Adrenal gland (tissue), 12 donors: ENCODE measurements around the gene KIR3DL1. TPM values are rescaled to one million over a fixed set of nuclear protein-coding genes. Genes with fewer than 3 reads are reported as not detected.
A peak's percentile ranks its signal among the peaks of the same experiment; 100 is the strongest.
"Not testable (repeated sequence)": the region's sequence is repeated elsewhere in the genome, so short reads cannot be mapped to it uniquely, and the experiment has no call there.

ENCODE experiments used
- DNase-seq, 7 donors: peaks; one replicate each; pipeline ENCODE4 v3.0.0-alpha.2; 2019 to 2020
- H3K27ac ChIP-seq, 5 donors: fragments of 200-600 bp; sonication (generic) in 4 of 5; 1 replicate in 3 of 5; 2 replicates in 2 of 5; pipeline versions ENCODE4 v1.5.1 to v1.8.0; 2016 to 2020; ENCODE audit warnings: mild to moderate bottlenecking in 1 of 5
- H3K27me3 ChIP-seq: fragments of 200-600 bp; 2 replicates; pipeline ENCODE4 v1.8.0; 2021
- H3K36me3 ChIP-seq, 2 donors: fragments of 200-600 bp; replicated peaks in 1 of 2; 1 replicate in 1 of 2; 2 replicates in 1 of 2; pipeline versions ENCODE4 v1.5.1 to v1.8.0; 2018 to 2022
- H3K4me1 ChIP-seq, 2 donors: fragments of 200-600 bp; replicated peaks in 1 of 2; 1 replicate in 1 of 2; 2 replicates in 1 of 2; pipeline versions ENCODE4 v1.5.1 to v1.8.0; 2018 to 2021
- H3K4me3 ChIP-seq, 4 donors: fragments of 200-600 bp; sonication (generic) in 3 of 4; one replicate each; pipeline ENCODE4 v1.5.1; 2016 to 2018
- H3K9me3 ChIP-seq, 3 donors: fragments of 200-600 bp; sonication (generic) in 1 of 3; replicated peaks in 1 of 3; 1 replicate in 2 of 3; 2 replicates in 1 of 3; pipeline versions ENCODE4 v1.5.1 to v1.8.0; 2016 to 2021
- POLR2A ChIP-seq, 2 donors: fragments of 450-650 bp; IDR thresholded peaks; one replicate each; pipeline ENCODE4 v1.6.1; 2017; ENCODE audit warnings: antibody characterized with exemption in 2 of 2, mild to moderate bottlenecking in 2 of 2, moderate library complexity in 1 of 2
- WGBS, 4 donors: extraction: QIAGEN DNeasy Blood & Tissue Kit in 2 of 4; methylation state at CpG; one replicate each; pipeline versions ENCODE4 v1.1.5 to v1.1.7; 2013 to 2017; 5-methylcytosine and 5-hydroxymethylcytosine counted together
- intact Hi-C, 2 donors: fragments of 100-400 bp; cut with DNase I; formaldehyde crosslinking; loops; one replicate each; pipeline versions ENCODE4 v1.14.1 to v1.15.0; 2022 to 2023
- polyA plus RNA-seq, 3 donors: library from polyadenylated mRNA; stranded (reverse); fragments of 200-250 nt in 2 of 3; fragments of 350-450 nt in 1 of 3; fragmentation: Illumina TruSeq in 1 of 3; extraction: RNeasy Lipid Tissue Mini Kit (QIAGEN cat#74804) in 1 of 3; gene quantifications; one replicate each; pipeline ENCODE4 v1.2.3, GENCODE V29; 2013 to 2014
- total RNA-seq, 9 donors: library from RNA; depleted of rRNA in 4 of 9; stranded (reverse); fragments of >200 nt in 4 of 9; fragments of 120-200 nt in 1 of 9; fragmentation: NEBNext Ultra II Directional in 1 of 9; extraction: Animal tissue kit (Norgen Biotek cat#: 25700) in 1 of 9; gene quantifications; one replicate each; pipeline versions ENCODE4 v1.1.0 to v1.2.4, GENCODE V29; 2013 to 2023
- TF ChIP-seq, protein P1 (sequence below), 6 experiments: fragments of 450-650 bp in 4 of 6; fragments of 200-600 bp in 2 of 6; sonication (generic) in 1 of 6; IDR thresholded peaks; 1 replicate in 5 of 6; 2 replicates in 1 of 6; pipeline versions ENCODE4 v1.5.1 to v1.8.0; 2016 to 2021; ENCODE audit warnings: antibody characterized with exemption in 6 of 6, mild to moderate bottlenecking in 2 of 6, moderate library complexity in 1 of 6
- donor health status: healthy with polysubstance abuse.
- donor health status: Bipolar disorder and iron deficiency.
- donor health status: DM: yes; HTN: yes; CAD: no.
- donor health status: DM: no; HTN: no; CAD: no.
- donor health status: DM: no; HTN: no; CAD: no.
- donor health status: DM: yes; HTN: yes; CAD: no.

KIR3DL1 gene
- total and polyA plus RNA-seq, 12 donors = 0.09 to 0.11 TPM; not detected in 10

DNA sequence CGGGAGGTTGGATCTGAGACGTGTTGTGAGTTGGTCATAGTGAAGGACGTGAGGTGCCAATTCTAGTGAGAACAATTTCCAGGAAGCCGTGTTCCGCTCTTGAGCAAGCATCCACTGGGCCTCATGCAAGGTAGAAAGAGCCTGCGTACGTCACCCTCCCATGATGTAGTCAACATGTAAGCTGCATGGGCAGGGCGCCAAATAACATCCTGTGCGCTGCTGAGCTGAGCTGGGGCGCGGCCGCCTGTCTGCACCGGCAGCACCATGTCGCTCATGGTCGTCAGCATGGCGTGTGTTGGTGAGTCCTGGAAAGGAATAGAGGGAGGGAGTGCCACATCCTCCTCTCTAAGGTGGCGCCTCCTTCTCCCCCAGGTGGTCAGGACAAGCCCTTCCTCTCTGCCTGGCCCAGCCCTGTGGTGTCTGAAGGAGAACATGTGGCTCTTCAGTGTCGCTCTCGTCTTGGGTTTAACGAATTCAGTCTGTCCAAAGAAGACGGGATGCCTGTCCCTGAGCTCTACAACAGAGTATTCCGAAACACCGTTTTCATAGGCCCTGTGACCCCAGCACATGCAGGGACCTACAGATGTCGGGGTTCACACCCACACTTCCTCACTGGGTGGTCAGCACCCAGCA, 30.1 kb upstream of the KIR3DL1 start:
- H3K27ac ChIP-seq, H3K27me3 ChIP-seq, H3K9me3 ChIP-seq, H3K4me1 ChIP-seq, H3K36me3 ChIP-seq, H3K4me3 ChIP-seq, DNase-seq, intact Hi-C loops: not testable (repeated sequence)
- WGBS, 4 donors = 83 to 87% (median 85%) methylated on average over 15 to 24 of the region's 24 CpGs

DNA sequence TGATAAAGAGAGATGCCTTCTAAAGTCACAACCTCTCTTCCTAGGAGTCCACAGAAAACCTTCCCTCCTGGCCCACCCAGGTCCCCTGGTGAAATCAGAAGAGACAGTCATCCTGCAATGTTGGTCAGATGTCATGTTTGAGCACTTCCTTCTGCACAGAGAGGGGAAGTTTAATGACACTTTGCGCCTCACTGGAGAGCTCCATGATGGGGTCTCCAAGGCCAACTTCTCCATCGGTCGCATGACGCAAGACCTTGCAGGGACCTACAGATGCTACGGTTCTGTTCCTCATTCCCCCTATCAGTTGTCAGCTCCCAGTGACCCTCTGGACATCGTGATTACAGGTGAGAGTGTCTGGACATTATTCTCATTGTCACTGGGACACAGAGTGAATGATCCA, 28.1 kb upstream of the KIR3DL1 start:
- H3K9me3 ChIP-seq, H3K4me3 ChIP-seq, DNase-seq, H3K36me3 ChIP-seq, H3K27me3 ChIP-seq, H3K27ac ChIP-seq, intact Hi-C loops, H3K4me1 ChIP-seq: not testable (repeated sequence)
- 65 to 75% (median 69%) methylated on average over 6 of the region's 6 CpGs for WGBS, 4 donors

DNA sequence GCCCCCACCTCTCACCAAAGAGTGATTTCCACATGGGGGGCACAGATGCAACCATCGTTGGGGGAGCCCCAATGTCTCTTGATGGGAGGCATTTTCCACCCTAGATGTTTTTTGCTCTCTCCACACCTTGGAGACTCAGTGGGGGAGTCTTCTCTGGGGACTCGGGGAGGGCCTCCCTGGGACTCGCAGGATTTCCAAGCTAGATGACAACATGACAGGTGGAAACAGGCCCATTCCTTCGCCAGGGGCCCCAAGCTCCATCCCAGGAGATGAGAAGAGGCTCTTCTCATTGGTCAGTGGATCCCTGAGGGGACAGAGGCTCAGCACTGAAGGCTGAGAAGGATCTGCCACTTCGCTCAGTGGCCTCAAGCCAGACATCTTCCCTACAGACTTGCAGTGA, 25.6 kb upstream of the KIR3DL1 start:
- DNase-seq = no peak
- H3K27me3 ChIP-seq = no peaks in the 10 kb centered on the region
- intact Hi-C loops = no loop called here
- H3K4me3 ChIP-seq = no peak overlapping the region
- H3K4me1 ChIP-seq = no peaks in the 10 kb centered on the region
- no peaks in the 10 kb centered on the region for H3K36me3 ChIP-seq
- 69 to 74% (median 72%) methylated on average over 3 to 5 of the region's 5 CpGs for WGBS, 4 donors
- no peaks in the 10 kb centered on the region for H3K9me3 ChIP-seq
- TF ChIP-seq, protein P1, sequence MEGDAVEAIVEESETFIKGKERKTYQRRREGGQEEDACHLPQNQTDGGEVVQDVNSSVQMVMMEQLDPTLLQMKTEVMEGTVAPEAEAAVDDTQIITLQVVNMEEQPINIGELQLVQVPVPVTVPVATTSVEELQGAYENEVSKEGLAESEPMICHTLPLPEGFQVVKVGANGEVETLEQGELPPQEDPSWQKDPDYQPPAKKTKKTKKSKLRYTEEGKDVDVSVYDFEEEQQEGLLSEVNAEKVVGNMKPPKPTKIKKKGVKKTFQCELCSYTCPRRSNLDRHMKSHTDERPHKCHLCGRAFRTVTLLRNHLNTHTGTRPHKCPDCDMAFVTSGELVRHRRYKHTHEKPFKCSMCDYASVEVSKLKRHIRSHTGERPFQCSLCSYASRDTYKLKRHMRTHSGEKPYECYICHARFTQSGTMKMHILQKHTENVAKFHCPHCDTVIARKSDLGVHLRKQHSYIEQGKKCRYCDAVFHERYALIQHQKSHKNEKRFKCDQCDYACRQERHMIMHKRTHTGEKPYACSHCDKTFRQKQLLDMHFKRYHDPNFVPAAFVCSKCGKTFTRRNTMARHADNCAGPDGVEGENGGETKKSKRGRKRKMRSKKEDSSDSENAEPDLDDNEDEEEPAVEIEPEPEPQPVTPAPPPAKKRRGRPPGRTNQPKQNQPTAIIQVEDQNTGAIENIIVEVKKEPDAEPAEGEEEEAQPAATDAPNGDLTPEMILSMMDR (IDR thresholded peaks at IDR 0.05) = no peak
- no peak for TF ChIP-seq POLR2A (IDR thresholded peaks at IDR 0.05)
- no peak overlapping the region for H3K27ac ChIP-seq

DNA sequence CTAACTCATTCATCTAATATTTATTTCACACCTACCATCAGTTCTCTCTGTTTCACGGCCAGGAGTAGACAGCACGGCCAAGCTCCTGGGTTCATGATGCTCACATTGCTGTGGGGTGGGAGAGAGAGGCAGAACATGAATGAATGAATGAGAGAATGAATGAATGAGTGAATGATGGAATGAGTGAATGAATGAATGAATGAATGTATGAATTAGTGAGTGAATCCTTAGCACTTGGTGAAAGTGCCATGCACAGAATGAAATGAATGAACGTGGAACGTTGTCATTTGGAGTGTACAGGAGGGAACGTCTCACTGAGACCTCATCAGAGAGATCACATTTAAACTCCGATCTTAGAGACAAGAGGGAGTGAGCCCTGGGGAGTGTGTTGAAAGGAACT, 24.8 kb upstream of the KIR3DL1 start:
- DNase-seq = no peak
- intact Hi-C loops = no loop called here
- no peaks in the 10 kb centered on the region for H3K4me1 ChIP-seq
- no peak overlapping the region for H3K4me3 ChIP-seq
- H3K36me3 ChIP-seq = no peaks in the 10 kb centered on the region
- TF ChIP-seq, protein P1 (IDR thresholded peaks at IDR 0.05) = no peak
- no peak for TF ChIP-seq POLR2A (IDR thresholded peaks at IDR 0.05)
- H3K27me3 ChIP-seq = no peaks in the 10 kb centered on the region
- no peaks in the 10 kb centered on the region for H3K9me3 ChIP-seq
- 73 to 85% (median 78%) methylated on average over 6 of the region's 6 CpGs for WGBS, 4 donors
- no peak overlapping the region for H3K27ac ChIP-seq

DNA sequence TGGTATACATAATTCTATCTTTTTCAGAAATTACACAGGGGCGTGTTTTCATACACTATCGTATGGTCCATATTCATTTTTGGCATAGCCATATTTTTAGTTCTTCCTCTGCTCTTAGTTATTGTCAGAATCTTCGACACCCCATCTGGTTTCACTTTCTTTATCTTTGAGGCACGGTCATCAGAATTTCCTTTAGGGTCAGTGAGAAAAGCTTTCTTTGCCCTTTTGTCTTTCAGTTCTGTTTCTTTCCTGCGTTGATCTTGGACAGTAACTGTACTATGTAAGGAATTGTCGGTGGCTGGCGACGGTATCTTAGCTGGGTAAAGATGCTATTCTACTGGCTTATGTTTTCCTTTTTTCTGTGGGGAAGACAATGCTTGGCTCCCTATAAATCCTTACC, 23.5 kb upstream of the KIR3DL1 start:
- intact Hi-C loops = no loop called here
- Histone ChIP-seq H3K9me3 (no peaks in the 10 kb centered on the region), H3K27ac (no peak overlapping the region), H3K4me3 (peak overlapping the region in 1 of 4 donors; percentile 27), H3K27me3 (no peaks in the 10 kb centered on the region), H3K4me1 (no peaks in the 10 kb centered on the region), H3K36me3 (no peaks in the 10 kb centered on the region)
- DNase-seq = peak in 3 of 7 donors; percentile 6 to 52 (median 16)
- TF ChIP-seq POLR2A (IDR thresholded peaks at IDR 0.05) = no peak
- TF ChIP-seq, protein P1 (IDR thresholded peaks at IDR 0.05) = no peak
- WGBS, 4 donors = 30 to 57% (median 40%) methylated on average over 8 of the region's 8 CpGs
